ENCODE measurements around the gene ATG7.
"Not testable (repeated sequence)": the region's sequence is repeated elsewhere in the genome, so short reads cannot be mapped to it uniquely, and the experiment has no call there.

Gene ATG7

GRCh38 chr3:11435440-11436165 lies 163.4 kb downstream of the ATG7 start:
- DNase-seq: no peak

GRCh38 chr3:11436775-11437174 lies 164.6 kb downstream of the ATG7 start:
- DNase-seq: no peak

GRCh38 chr3:11437506-11437905 lies 165.3 kb downstream of the ATG7 start:
- DNase-seq: no peak

GRCh38 chr3:11438646-11439045 lies 166.4 kb downstream of the ATG7 start:
- no peak for DNase-seq

GRCh38 chr3:11441346-11441745 lies 169.1 kb downstream of the ATG7 start:
- DNase-seq: not testable (repeated sequence)

- no peak for DNase-seq
Observed at GRCh38 chr3:11444404-11444803, 172.2 kb downstream of the ATG7 start.

- not testable (repeated sequence) for DNase-seq
Observed at GRCh38 chr3:11445193-11445592, 173.0 kb downstream of the ATG7 start.

GRCh38 chr3:11445883-11446282 lies 173.7 kb downstream of the ATG7 start:
- DNase-seq: peak; percentile 37

- no peak for DNase-seq
Observed at GRCh38 chr3:11447584-11448200, 175.5 kb downstream of the ATG7 start.

GRCh38 chr3:11450015-11450414 lies 177.8 kb downstream of the ATG7 start:
- no peak for DNase-seq

- DNase-seq: no peak
Observed at GRCh38 chr3:11452312-11452711, 180.1 kb downstream of the ATG7 start.

GRCh38 chr3:11452885-11453847 lies 181.0 kb downstream of the ATG7 start:
- DNase-seq: peak; percentile 93

- DNase-seq: peak; percentile 96
Observed at GRCh38 chr3:11455956-11456355, 183.8 kb downstream of the ATG7 start.

GRCh38 chr3:11457135-11457534 lies 184.9 kb downstream of the ATG7 start:
- no peak for DNase-seq

GRCh38 chr3:11459186-11459824 lies 187.1 kb downstream of the ATG7 start:
- peak; percentile 92 for DNase-seq

GRCh38 chr3:11461226-11461625 lies 189.0 kb downstream of the ATG7 start:
- DNase-seq: no peak

- not testable (repeated sequence) for DNase-seq
Observed at GRCh38 chr3:11462673-11463072, 190.5 kb downstream of the ATG7 start.

- DNase-seq: no peak
Observed at GRCh38 chr3:11463591-11463990, 191.4 kb downstream of the ATG7 start.

- DNase-seq: no peak
Observed at GRCh38 chr3:11464356-11464755, 192.2 kb downstream of the ATG7 start.

GRCh38 chr3:11465744-11466616 lies 193.8 kb downstream of the ATG7 start:
- peak; percentile 97 for DNase-seq

GRCh38 chr3:11467875-11468274 lies 195.7 kb downstream of the ATG7 start:
- DNase-seq: no peak

Data from fibroblast of skin of scalp (primary cell).